WTC11 (cell line): ENCODE data around the gene P2RX1.

Experiments used
- CREB1 ChIP-seq: sonication (generic); formaldehyde crosslinking; IDR thresholded peaks from 2 replicates; pipeline ENCODE4 v1.8.0; 2023; ENCODE audit warnings: mild to moderate bottlenecking, missing genetic modification reagents
- CTCF ChIP-seq: fragments of 200-600 bp; IDR thresholded peaks from 2 replicates; pipeline ENCODE4 v1.8.0; 2022; ENCODE audit warnings: antibody characterized with exemption
- PRRX2 ChIP-seq: fragments of 250-450 bp; sonication (Bioruptor Pico); IDR thresholded peaks from 2 replicates; pipeline ENCODE4 v1.8.0; 2021; ENCODE audit warnings: mild to moderate bottlenecking

- no peak for TF ChIP-seq CTCF
- TF ChIP-seq PRRX2 (CRISPR knock-in tag), result no peak
- no peak for TF ChIP-seq CREB1 (CRISPR knock-in tag)
These were observed 58.8 kb downstream of the P2RX1 start for GRCh38 chr17:3857261-3858105.
